ENCODE measurements around the gene LGALS9B.
"Not testable (repeated sequence)": the region's sequence is repeated elsewhere in the genome, so short reads cannot be mapped to it uniquely, and the experiment has no call there.

GRCh38 chr17:20475137-20475831, 7.9 kb upstream of the LGALS9B start:
- TF ChIP-seq CTCF (IDR thresholded peaks at IDR 0.05); EZH2 (IDR thresholded peaks at IDR 0.05; ENCODE audit: borderline replicate concordance, insufficient read depth, low read depth, low read length, poor library complexity, severe bottlenecking): not testable (repeated sequence)

All from B cell (primary cell).